KMS-11 (cell line): ENCODE results near the gene TARBP2.

Experiments
- H2AFZ ChIP-seq: fragments of 200-600 bp; sonication (generic); 2 replicates; pipeline ENCODE4 v1.6.1; 2016; ENCODE audit warnings: antibody characterized with exemption, mixed run types, low read depth
- H3K27ac ChIP-seq: fragments of 200-600 bp; sonication (generic); 2 replicates; pipeline ENCODE4 v1.6.1; 2016; ENCODE audit warnings: mild to moderate bottlenecking, mixed run types
- H3K27me3 ChIP-seq: fragments of 200-600 bp; sonication (generic); 2 replicates; pipeline ENCODE4 v1.6.1; 2017; ENCODE audit warnings: mild to moderate bottlenecking, low read depth, mixed run types, moderate library complexity; ENCODE audit not compliant: insufficient read depth
- H3K36me3 ChIP-seq: fragments of 200-600 bp; sonication (generic); 2 replicates; pipeline ENCODE4 v1.6.1; 2017; ENCODE audit warnings: mild to moderate bottlenecking, mixed run types; ENCODE audit not compliant: insufficient read depth
- H3K4me1 ChIP-seq: fragments of 200-600 bp; sonication (generic); 2 replicates; pipeline ENCODE4 v1.6.1; 2016; ENCODE audit warnings: mild to moderate bottlenecking, low read depth, mixed run types; ENCODE audit not compliant: poor library complexity, severe bottlenecking
- H3K4me2 ChIP-seq: fragments of 200-600 bp; sonication (generic); 2 replicates; pipeline ENCODE4 v1.7.0; 2016; ENCODE audit warnings: mild to moderate bottlenecking, mixed run types
- H3K4me3 ChIP-seq: fragments of 200-600 bp; sonication (generic); IDR thresholded peaks from 2 replicates; pipeline ENCODE4 v1.6.1; 2017; ENCODE audit warnings: low read depth, low read length, mixed read lengths; ENCODE audit not compliant: insufficient read depth
- H3K79me2 ChIP-seq: fragments of 200-600 bp; sonication (generic); 2 replicates; pipeline ENCODE4 v1.6.1; 2016; ENCODE audit warnings: low read depth, mixed run types; ENCODE audit not compliant: insufficient read depth
- H3K9ac ChIP-seq: fragments of 200-600 bp; sonication (generic); 2 replicates; pipeline ENCODE4 v1.6.1; 2016; ENCODE audit warnings: mild to moderate bottlenecking, mixed run types
- H4K20me1 ChIP-seq: fragments of 200-600 bp; sonication (generic); 2 replicates; pipeline ENCODE4 v1.6.1; 2016; ENCODE audit warnings: mild to moderate bottlenecking, mixed run types; ENCODE audit not compliant: insufficient read depth
- TF ChIP-seq, protein P1 (sequence below): fragments of 200-600 bp; sonication (generic); conservative IDR thresholded peaks from 2 replicates; pipeline ENCODE4 v1.6.1; 2017; ENCODE audit warnings: low read depth, mild to moderate bottlenecking, antibody characterized with exemption, low read length, moderate library complexity, mixed read lengths

Gene TARBP2

DNA sequence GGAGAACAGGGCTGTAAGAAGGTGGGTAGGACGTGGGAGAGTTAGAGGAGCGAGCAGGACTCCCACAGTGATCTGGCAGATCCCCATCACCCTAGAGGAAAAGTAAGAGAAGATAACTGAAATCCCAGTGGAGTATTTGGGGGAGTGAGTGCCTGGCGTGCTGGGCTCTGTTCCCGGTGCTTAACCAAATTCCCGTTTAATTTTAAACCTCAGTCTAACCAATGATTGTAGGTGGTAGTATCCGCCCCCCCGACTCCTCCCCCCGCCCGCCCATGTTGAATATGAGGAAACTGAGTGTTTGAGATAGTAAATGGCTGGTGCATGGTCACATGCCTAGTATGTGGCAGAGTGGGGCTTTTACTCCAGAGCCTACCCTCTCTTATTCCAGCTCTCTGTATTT lies 1.2 kb downstream of the TARBP2 start:
- peak overlapping the region; percentile 93; the same call in 1 of the 2 replicates for H3K9ac ChIP-seq
- no peak overlapping the region for H3K4me3 ChIP-seq
- peaks cover 21% of the 10 kb centered on the region for H3K79me2 ChIP-seq
- peak overlapping the region; percentile 100 for H3K4me2 ChIP-seq
- H3K27me3 ChIP-seq: no peaks in the 10 kb centered on the region
- H2AFZ ChIP-seq: no peak overlapping the region
- peak overlapping the region; percentile 91; the same call in 1 of the 2 replicates for H3K27ac ChIP-seq
- TF ChIP-seq, protein P1, sequence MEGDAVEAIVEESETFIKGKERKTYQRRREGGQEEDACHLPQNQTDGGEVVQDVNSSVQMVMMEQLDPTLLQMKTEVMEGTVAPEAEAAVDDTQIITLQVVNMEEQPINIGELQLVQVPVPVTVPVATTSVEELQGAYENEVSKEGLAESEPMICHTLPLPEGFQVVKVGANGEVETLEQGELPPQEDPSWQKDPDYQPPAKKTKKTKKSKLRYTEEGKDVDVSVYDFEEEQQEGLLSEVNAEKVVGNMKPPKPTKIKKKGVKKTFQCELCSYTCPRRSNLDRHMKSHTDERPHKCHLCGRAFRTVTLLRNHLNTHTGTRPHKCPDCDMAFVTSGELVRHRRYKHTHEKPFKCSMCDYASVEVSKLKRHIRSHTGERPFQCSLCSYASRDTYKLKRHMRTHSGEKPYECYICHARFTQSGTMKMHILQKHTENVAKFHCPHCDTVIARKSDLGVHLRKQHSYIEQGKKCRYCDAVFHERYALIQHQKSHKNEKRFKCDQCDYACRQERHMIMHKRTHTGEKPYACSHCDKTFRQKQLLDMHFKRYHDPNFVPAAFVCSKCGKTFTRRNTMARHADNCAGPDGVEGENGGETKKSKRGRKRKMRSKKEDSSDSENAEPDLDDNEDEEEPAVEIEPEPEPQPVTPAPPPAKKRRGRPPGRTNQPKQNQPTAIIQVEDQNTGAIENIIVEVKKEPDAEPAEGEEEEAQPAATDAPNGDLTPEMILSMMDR: no peak
- no peaks in the 10 kb centered on the region for H4K20me1 ChIP-seq
- peaks cover 32% of the 10 kb centered on the region for H3K4me1 ChIP-seq
- no peaks in the 10 kb centered on the region; the same call in 1 of the 2 replicates for H3K36me3 ChIP-seq

DNA sequence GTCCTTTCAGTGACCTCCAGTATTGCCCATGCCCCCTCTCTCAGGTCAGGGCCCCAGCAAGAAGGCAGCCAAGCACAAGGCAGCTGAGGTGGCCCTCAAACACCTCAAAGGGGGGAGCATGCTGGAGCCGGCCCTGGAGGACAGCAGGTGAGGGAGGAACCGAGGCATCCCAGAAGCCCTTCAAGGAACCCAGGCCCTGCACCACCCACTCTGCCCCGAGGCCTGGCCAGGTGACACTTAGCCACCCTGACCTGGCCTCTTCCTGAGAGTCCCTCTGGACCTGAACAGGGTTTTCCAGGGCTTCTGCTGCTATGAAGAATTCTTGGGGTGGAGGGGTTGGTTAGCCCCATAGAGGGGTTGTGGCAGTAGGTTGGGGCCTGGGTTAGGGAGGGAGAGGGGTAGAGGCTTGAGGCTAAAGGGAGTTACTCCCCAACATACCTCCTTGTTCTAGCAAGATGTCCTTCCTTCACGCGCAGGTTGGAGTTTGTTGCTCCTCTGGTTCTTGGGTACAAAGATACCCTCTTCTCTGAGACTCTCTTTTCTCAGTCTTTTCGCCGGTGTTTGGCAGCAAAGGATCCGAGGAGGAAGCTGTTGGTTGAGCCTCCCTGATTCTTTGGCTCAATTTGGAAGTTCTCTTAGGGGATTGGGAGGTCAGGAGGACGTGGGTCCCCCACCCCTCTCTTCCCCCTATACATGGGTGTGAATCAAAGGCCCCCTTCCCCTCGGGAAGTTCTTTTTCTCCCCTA lies 2.1 kb downstream of the TARBP2 start:
- Histone ChIP-seq H3K79me2 (peaks cover 21% of the 10 kb centered on the region), H4K20me1 (no peaks in the 10 kb centered on the region), H3K4me2 (no peak overlapping the region; the same call in 1 of the 2 replicates), H3K27ac (no peak overlapping the region), H2AFZ (no peak overlapping the region), H3K9ac (no peak overlapping the region), H3K36me3 (no peaks in the 10 kb centered on the region; the same call in 1 of the 2 replicates), H3K4me1 (peaks cover 26% of the 10 kb centered on the region), H3K4me3 (no peak overlapping the region), H3K27me3 (no peaks in the 10 kb centered on the region)
- TF ChIP-seq, protein P1: no peak

DNA sequence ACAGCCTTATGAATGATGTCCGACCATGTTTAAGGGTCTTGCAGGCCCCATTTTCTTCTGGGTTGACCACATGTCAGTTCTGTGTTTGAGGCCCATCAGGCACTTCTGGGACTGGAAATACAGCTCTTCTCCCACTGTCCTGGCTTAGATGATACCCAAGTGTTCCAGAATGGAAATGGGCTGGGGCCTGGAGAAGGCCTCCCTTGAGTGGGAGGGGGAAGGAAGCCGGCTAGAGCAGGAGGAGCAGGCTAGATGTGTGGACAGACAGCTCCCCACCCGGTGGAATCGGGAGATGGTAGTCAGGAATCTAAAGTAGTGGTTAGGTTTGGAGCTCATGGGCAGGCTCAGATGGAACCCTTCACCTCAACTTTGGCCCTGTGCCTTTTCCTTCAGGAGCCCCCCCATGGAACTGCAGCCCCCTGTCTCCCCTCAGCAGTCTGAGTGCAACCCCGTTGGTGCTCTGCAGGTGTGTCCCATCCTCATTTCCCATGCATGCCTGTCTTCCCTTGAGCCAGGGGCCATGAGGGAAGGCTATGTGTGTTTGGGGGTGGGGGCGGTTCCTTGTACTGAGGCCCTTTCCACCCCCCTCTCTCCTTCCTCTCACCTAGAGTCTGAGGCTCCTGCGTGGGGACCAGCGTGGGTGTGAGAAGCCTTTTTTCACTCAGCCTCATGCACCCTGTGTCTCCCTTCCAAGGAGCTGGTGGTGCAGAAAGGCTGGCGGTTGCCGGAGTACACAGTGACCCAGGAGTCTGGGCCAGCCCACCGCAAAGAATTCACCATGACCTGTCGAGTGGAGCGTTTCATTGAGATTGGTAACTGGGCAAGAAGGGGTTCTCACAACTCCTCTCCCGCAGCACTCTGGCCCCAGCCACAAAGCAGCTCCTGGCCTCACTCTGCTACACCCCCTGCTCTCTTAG lies 3.2 kb downstream of the TARBP2 start:
- Histone ChIP-seq H4K20me1 (no peaks in the 10 kb centered on the region), H3K27me3 (no peaks in the 10 kb centered on the region), H3K9ac (no peak overlapping the region), H3K4me1 (peaks cover 30% of the 10 kb centered on the region), H3K4me2 (no peak overlapping the region), H3K4me3 (no peak overlapping the region), H3K36me3 (no peaks in the 10 kb centered on the region; the same call in 1 of the 2 replicates), H2AFZ (no peak overlapping the region), H3K79me2 (peaks cover 21% of the 10 kb centered on the region), H3K27ac (no peak overlapping the region)
- TF ChIP-seq, protein P1: no peak

DNA sequence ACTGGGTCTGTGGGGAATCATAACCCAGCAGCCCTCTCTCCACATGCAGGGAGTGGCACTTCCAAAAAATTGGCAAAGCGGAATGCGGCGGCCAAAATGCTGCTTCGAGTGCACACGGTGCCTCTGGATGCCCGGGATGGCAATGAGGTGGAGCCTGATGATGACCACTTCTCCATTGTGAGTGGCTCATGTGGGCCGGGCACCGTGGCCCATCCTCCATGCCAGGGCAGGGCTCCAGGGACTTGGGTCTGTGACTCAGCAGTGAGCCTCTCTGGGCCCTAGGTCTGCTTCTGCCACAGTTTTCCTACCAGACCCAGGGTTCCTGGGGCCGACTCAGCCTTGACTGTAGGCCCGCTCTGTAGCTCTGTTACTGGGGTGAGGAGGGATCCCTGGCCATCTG lies 4.0 kb downstream of the TARBP2 start:
- TF ChIP-seq, protein P1: no peak
- Histone ChIP-seq H3K9ac (no peak overlapping the region), H3K4me1 (peaks cover 25% of the 10 kb centered on the region), H3K27ac (no peak overlapping the region), H4K20me1 (no peaks in the 10 kb centered on the region), H3K79me2 (peaks cover 21% of the 10 kb centered on the region), H2AFZ (no peak overlapping the region), H3K27me3 (no peaks in the 10 kb centered on the region), H3K4me2 (no peak overlapping the region), H3K36me3 (no peaks in the 10 kb centered on the region; the same call in 1 of the 2 replicates), H3K4me3 (no peak overlapping the region)
